Mesenchymal stem cell (in vitro differentiated cells and primary cell): ENCODE results near the gene ZNF598.

Experiments
- DNase-seq: peaks from one replicate; pipeline ENCODE4 v3.0.0-alpha.2; 2013
- H2AFZ ChIP-seq: one replicate; pipeline ENCODE4 v1.6.1; 2013; ENCODE audit warnings: low read depth, mild to moderate bottlenecking, control low read depth, inconsistent platforms, low read length, moderate library complexity
- H2AK5ac ChIP-seq: 2 replicates; pipeline ENCODE4 v1.6.1; 2013; ENCODE audit warnings: low read length, moderate library complexity, mild to moderate bottlenecking, inconsistent platforms; ENCODE audit not compliant: severe bottlenecking
- H2BK120ac ChIP-seq: one replicate; pipeline ENCODE4 v1.6.1; 2013; ENCODE audit warnings: low read depth, mild to moderate bottlenecking, inconsistent platforms, low read length, moderate library complexity
- H2BK12ac ChIP-seq, 2 experiments: one replicate each; pipeline ENCODE4 v1.6.1; 2013; ENCODE audit warnings: inconsistent platforms in 2 of 2, low read length in 2 of 2, mild to moderate bottlenecking in 2 of 2, moderate library complexity in 2 of 2, control low read depth in 1 of 2
- H2BK15ac ChIP-seq: one replicate; pipeline ENCODE4 v1.6.1; 2013; ENCODE audit warnings: mild to moderate bottlenecking, low read depth, inconsistent platforms; ENCODE audit not compliant: poor library complexity, severe bottlenecking
- H2BK5ac ChIP-seq: 2 replicates; pipeline ENCODE4 v1.6.1; 2013; ENCODE audit warnings: low read depth, mild to moderate bottlenecking, low read length, control low read depth, inconsistent platforms; ENCODE audit not compliant: poor library complexity, severe bottlenecking
- H3K14ac ChIP-seq, 2 experiments: one replicate each; pipeline ENCODE4 v1.6.1; 2013; ENCODE audit warnings: inconsistent platforms in 2 of 2, low read length in 2 of 2, control low read depth in 1 of 2, mild to moderate bottlenecking in 1 of 2, moderate library complexity in 1 of 2
- H3K18ac ChIP-seq, 2 experiments: one replicate each; pipeline ENCODE4 v1.6.1; 2013; ENCODE audit warnings: inconsistent platforms in 2 of 2, low read length in 2 of 2, control low read depth in 1 of 2, low read depth in 1 of 2, mild to moderate bottlenecking in 1 of 2
- H3K23ac ChIP-seq, 2 experiments: one replicate each; pipeline ENCODE4 v1.6.1; 2013; ENCODE audit warnings: inconsistent platforms in 2 of 2, low read length in 2 of 2, mild to moderate bottlenecking in 2 of 2, moderate library complexity in 2 of 2, control low read depth in 1 of 2
- H3K27ac ChIP-seq: 2 replicates; pipeline ENCODE4 v1.5.1; 2013; ENCODE audit warnings: mild to moderate bottlenecking, moderate library complexity, low read length, control low read depth, inconsistent platforms; ENCODE audit not compliant: poor library complexity, severe bottlenecking
- H3K27me3 ChIP-seq, 2 experiments: 2 replicates each; pipeline versions ENCODE4 v1.6.1 to v1.7.0; 2013; ENCODE audit warnings: low read length in 2 of 2, mild to moderate bottlenecking in 2 of 2, moderate library complexity in 2 of 2, control low read depth in 1 of 2, inconsistent platforms in 1 of 2; ENCODE audit not compliant: control insufficient read depth in 1 of 2, insufficient read depth in 1 of 2
- H3K36me3 ChIP-seq, 2 experiments: 2 replicates each; pipeline versions ENCODE4 v1.6.1 to v1.7.0; 2013; ENCODE audit warnings: low read length in 2 of 2, control low read depth in 1 of 2, inconsistent platforms in 1 of 2, low read depth in 1 of 2, mild to moderate bottlenecking in 1 of 2; ENCODE audit not compliant: insufficient read depth in 2 of 2, control insufficient read depth in 1 of 2
- H3K4ac ChIP-seq, 2 experiments: one replicate each; pipeline ENCODE4 v1.6.1; 2013; ENCODE audit warnings: inconsistent platforms in 2 of 2, low read length in 2 of 2, mild to moderate bottlenecking in 2 of 2, moderate library complexity in 2 of 2, control low read depth in 1 of 2, low read depth in 1 of 2
- H3K4me1 ChIP-seq: 2 replicates; pipeline ENCODE4 v1.6.1; 2013; ENCODE audit warnings: low read depth, low read length, control low read depth; ENCODE audit not compliant: control insufficient read depth, insufficient read depth
- H3K4me2 ChIP-seq: 2 replicates; pipeline ENCODE4 v1.6.1; 2013; ENCODE audit warnings: low read length, mild to moderate bottlenecking, inconsistent platforms; ENCODE audit not compliant: poor library complexity, severe bottlenecking
- H3K4me3 ChIP-seq, 2 experiments: 2 replicates each; pipeline versions ENCODE4 v1.5.1 to v1.7.0; 2013; ENCODE audit warnings: low read length in 2 of 2, mild to moderate bottlenecking in 2 of 2, control low read depth in 1 of 2, low read depth in 1 of 2; ENCODE audit not compliant: insufficient read depth in 1 of 2
- H3K79me1 ChIP-seq: replicated peaks from 2 replicates; pipeline ENCODE4 v1.6.1; 2013; ENCODE audit warnings: mild to moderate bottlenecking, control low read depth, low read length, inconsistent platforms; ENCODE audit not compliant: poor library complexity, severe bottlenecking
- H3K9ac ChIP-seq: 2 replicates; pipeline ENCODE4 v1.7.0; 2013; ENCODE audit warnings: mild to moderate bottlenecking, low read length, moderate library complexity
- H3K9me3 ChIP-seq: 2 replicates; pipeline ENCODE4 v1.7.0; 2013; ENCODE audit warnings: mild to moderate bottlenecking, low read length; ENCODE audit not compliant: control insufficient read depth
- H4K8ac ChIP-seq: one replicate; pipeline ENCODE4 v1.6.1; 2013; ENCODE audit warnings: inconsistent platforms, mild to moderate bottlenecking, low read length, moderate library complexity
- H4K91ac ChIP-seq: one replicate; pipeline ENCODE4 v1.6.1; 2013; ENCODE audit warnings: mild to moderate bottlenecking, low read length, inconsistent platforms
- WGBS: methylation state at CpG from one replicate; pipeline ENCODE4 v1.1.7; 2013; ENCODE audit warnings: mixed read lengths; 5-methylcytosine and 5-hydroxymethylcytosine counted together

ZNF598 gene

GRCh38 chr16:1990351-1991134 lies 19.1 kb downstream of the ZNF598 start:
- Histone ChIP-seq H3K4me3 (peak overlapping the region in 1 of 2 experiments; percentile 15), H3K23ac (peak overlapping the region in 1 of 2 experiments; percentile 56), H3K14ac (no peak overlapping the region), H4K8ac (no peak overlapping the region), H3K27me3 (peaks cover 27 to 34% of the 10 kb centered on the region in 2 experiments), H3K79me1 (peaks cover 14% of the 10 kb centered on the region), H3K27ac (no peak overlapping the region), H4K91ac (peak overlapping the region; percentile 22), H2BK120ac (no peak overlapping the region), H3K36me3 (peaks cover 22 to 29% of the 10 kb centered on the region in 2 experiments), H3K4me2 (peak overlapping the region; percentile 63), H2BK12ac (peak overlapping the region in 1 of 2 experiments; percentile 45), H3K18ac (no peak overlapping the region), H3K9me3 (no peaks in the 10 kb centered on the region), H2AFZ (no peak overlapping the region), H3K9ac (no peak overlapping the region), H2AK5ac (no peak overlapping the region), H3K4ac (no peak overlapping the region), H2BK15ac (no peak overlapping the region), H3K4me1 (peaks cover 41% of the 10 kb centered on the region), H2BK5ac (no peak overlapping the region)
- 6% methylated on average over 26 of the region's 50 CpGs for WGBS
- no peak for DNase-seq

- no peak overlapping the region for H3K27ac ChIP-seq
- peaks cover 20% of the 10 kb centered on the region for H3K79me1 ChIP-seq
- H2BK15ac ChIP-seq: no peak overlapping the region
Observed at GRCh38 chr16:1990101-1990350, 19.6 kb downstream of the ZNF598 start.

GRCh38 chr16:1989209-1990100 lies 20.2 kb downstream of the ZNF598 start, which contains the start of gene SYNGR3:
SYNGR3 (plus strand) TSS chr16:1989970; CDS start chr16:1990103, 133 bp downstream.
- Histone ChIP-seq H2AFZ (no peak within 1 kb of the TSS), H3K4me2 (peak within 1 kb of the TSS; percentile 63), H3K14ac (no peak within 1 kb of the TSS), H2AK5ac (no peak within 1 kb of the TSS), H3K4me1 (peaks cover 49% of the 10 kb centered on the region), H3K36me3 (peaks cover 18 to 32% of the 10 kb centered on the region in 2 experiments), H3K79me1 (peaks cover 20% of the 10 kb centered on the region), H3K27ac (no peak within 1 kb of the TSS), H4K8ac (no peak within 1 kb of the TSS), H3K9me3 (no peaks in the 10 kb centered on the region), H3K9ac (no peak within 1 kb of the TSS), H3K18ac (no peak within 1 kb of the TSS), H3K4me3 (peak within 1 kb of the TSS in 1 of 2 experiments; percentile 31), H3K4ac (no peak within 1 kb of the TSS), H3K23ac (peak within 1 kb of the TSS in 1 of 2 experiments; percentile 56), H2BK5ac (no peak within 1 kb of the TSS), H4K91ac (peak within 1 kb of the TSS; percentile 22), H2BK15ac (no peak within 1 kb of the TSS), H3K27me3 (peaks cover 27 to 34% of the 10 kb centered on the region in 2 experiments), H2BK120ac (no peak within 1 kb of the TSS), H2BK12ac (peak within 1 kb of the TSS in 1 of 2 experiments; percentile 45)
- no peak for DNase-seq
- WGBS: 23% methylated on average over 33 of the region's 67 CpGs

More at GRCh38 chr16:1990101-1990350, 19.6 kb downstream of the ZNF598 start:
- Histone ChIP-seq H3K14ac (no peak overlapping the region), H3K4me1 (peaks cover 47% of the 10 kb centered on the region), H2BK120ac (no peak overlapping the region), H2BK12ac (no peak overlapping the region), H3K4me2 (peak overlapping the region; percentile 63), H2AFZ (no peak overlapping the region), H4K8ac (no peak overlapping the region), H3K9ac (no peak overlapping the region), H4K91ac (no peak overlapping the region), H2AK5ac (no peak overlapping the region), H3K18ac (no peak overlapping the region), H3K23ac (no peak overlapping the region), H3K27me3 (peaks cover 27 to 34% of the 10 kb centered on the region in 2 experiments), H3K4me3 (peak overlapping the region in 1 of 2 experiments; percentile 31), H3K36me3 (peaks cover 18 to 32% of the 10 kb centered on the region in 2 experiments), H3K4ac (no peak overlapping the region), H2BK5ac (no peak overlapping the region), H3K9me3 (no peaks in the 10 kb centered on the region)
- no CpG with 5 or more reads among the region's 25 CpGs for WGBS
- no peak for DNase-seq

- Histone ChIP-seq H4K91ac (no peak overlapping the region), H3K79me1 (peaks cover 20% of the 10 kb centered on the region), H2BK15ac (no peak overlapping the region), H2BK120ac (no peak overlapping the region), H3K9me3 (no peaks in the 10 kb centered on the region), H3K27ac (no peak overlapping the region), H3K4me1 (peaks cover 40% of the 10 kb centered on the region), H3K23ac (no peak overlapping the region), H2BK5ac (no peak overlapping the region), H3K9ac (no peak overlapping the region), H2AK5ac (no peak overlapping the region), H3K18ac (no peak overlapping the region), H2AFZ (no peak overlapping the region), H3K14ac (no peak overlapping the region), H3K36me3 (peaks cover 18 to 32% of the 10 kb centered on the region in 2 experiments), H3K27me3 (peaks cover 36 to 39% of the 10 kb centered on the region in 2 experiments), H2BK12ac (no peak overlapping the region), H4K8ac (no peak overlapping the region), H3K4me2 (no peak overlapping the region), H3K4ac (no peak overlapping the region), H3K4me3 (no peak overlapping the region)
- DNase-seq: no peak
- WGBS: 98% methylated on average over 10 of the region's 10 CpGs
Observed at GRCh38 chr16:1987198-1987597, 22.4 kb downstream of the ZNF598 start.
